Smooth muscle cell (in vitro differentiated cells): Measurements from ENCODE around the gene IGSF9. TPM values are rescaled to one million over a fixed set of nuclear protein-coding genes. Genes with fewer than 3 reads are reported as not detected.

ENCODE experiments used
- DNase-seq: peaks from one replicate; lab custom pipeline; 2025; ENCODE audit not compliant: unreplicated experiment; lab: John Stamatoyannopoulos, UW
- H2AFZ ChIP-seq: fragments of 200-600 bp; sonication (generic); 2 replicates; pipeline ENCODE4 v1.6.0; 2016; ENCODE audit warnings: antibody characterized with exemption, low read depth, mild to moderate bottlenecking
- H3F3A ChIP-seq: fragments of 200-600 bp; sonication (generic); 2 replicates; pipeline ENCODE4 v1.6.0; 2017; ENCODE audit warnings: antibody characterized with exemption, low read depth
- H3K27ac ChIP-seq: fragments of 200-600 bp; sonication (generic); 2 replicates; pipeline ENCODE4 v1.5.1; 2016; ENCODE audit warnings: low read depth, mild to moderate bottlenecking
- H3K27me3 ChIP-seq: fragments of 200-600 bp; sonication (generic); 2 replicates; pipeline ENCODE4 v1.6.1; 2016; ENCODE audit warnings: low read depth, mild to moderate bottlenecking
- H3K36me3 ChIP-seq: fragments of 200-600 bp; sonication (generic); 2 replicates; pipeline ENCODE4 v1.5.1; 2016; ENCODE audit warnings: low read depth
- H3K4me1 ChIP-seq: fragments of 200-600 bp; sonication (generic); 2 replicates; pipeline ENCODE4 v1.5.1; 2016; ENCODE audit warnings: low read depth
- H3K4me2 ChIP-seq: fragments of 200-600 bp; sonication (generic); 2 replicates; pipeline ENCODE4 v1.6.0; 2016; ENCODE audit warnings: mild to moderate bottlenecking
- H3K4me3 ChIP-seq: fragments of 200-600 bp; sonication (generic); 2 replicates; pipeline ENCODE4 v1.5.1; 2016; ENCODE audit warnings: mild to moderate bottlenecking
- H3K79me2 ChIP-seq: fragments of 200-600 bp; sonication (generic); 2 replicates; pipeline ENCODE4 v1.6.0; 2016; ENCODE audit warnings: low read depth, mild to moderate bottlenecking
- H3K9ac ChIP-seq: fragments of 200-600 bp; sonication (generic); 2 replicates; pipeline ENCODE4 v1.6.0; 2016; ENCODE audit warnings: low read depth
- H3K9me3 ChIP-seq: fragments of 200-600 bp; sonication (generic); replicated peaks from 2 replicates; pipeline ENCODE4 v1.5.1; 2016; ENCODE audit warnings: low read depth
- H4K20me1 ChIP-seq: fragments of 200-600 bp; sonication (generic); 2 replicates; pipeline ENCODE4 v1.6.0; 2016; ENCODE audit warnings: low read depth
- CTCF ChIP-seq: fragments of 200-600 bp; sonication (generic); IDR thresholded peaks from 2 replicates; pipeline ENCODE4 v1.5.1; 2017; ENCODE audit warnings: borderline replicate concordance, mild to moderate bottlenecking, antibody characterized with exemption; ENCODE audit not compliant: insufficient read depth, poor library complexity, severe bottlenecking
- WGBS: methylation state at CpG from one replicate; pipeline ENCODE4 v1.1.7; 2016; ENCODE audit warnings: low lambda C conversion rate; 5-methylcytosine and 5-hydroxymethylcytosine counted together
- polyA plus RNA-seq: library from polyadenylated mRNA; unstranded; fragments of >200 nt; fragmentation: Nextera tagmentation; extraction: Ambion mirVana; gene quantifications from 2 replicates; pipeline ENCODE4 v1.2.1, GENCODE V29; 2016
- total RNA-seq: library from RNA; depleted of rRNA; stranded (reverse); fragments of >200 nt; gene quantifications from 2 replicates; pipeline ENCODE4 v1.2.3, GENCODE V29; 2014

The IGSF9 gene
- total and polyA plus RNA-seq, 2 experiments from 2014 or later: 0.99 to 2.1 TPM

- H3K9ac ChIP-seq: no peak overlapping the region
These were observed 4.3 kb downstream of the IGSF9 start for GRCh38 chr1:159941141-159941540.

GRCh38 chr1:159940006-159940620 is 5.3 kb downstream of the IGSF9 start:
- TF ChIP-seq CTCF: no peak
- H3K4me3 ChIP-seq: no peak overlapping the region
- H3K27me3 ChIP-seq: peaks cover 6% of the 10 kb centered on the region
- no peaks in the 10 kb centered on the region for H3K79me2 ChIP-seq
- H3K4me2 ChIP-seq: no peak overlapping the region
- peaks cover 51% of the 10 kb centered on the region for H3K4me1 ChIP-seq
- no peak for DNase-seq
- no peaks in the 10 kb centered on the region for H3K36me3 ChIP-seq
- H2AFZ ChIP-seq: no peak overlapping the region
- H3K9me3 ChIP-seq: no peaks in the 10 kb centered on the region
- H3K27ac ChIP-seq: no peak overlapping the region
- WGBS: 94% methylated on average over 11 of the region's 11 CpGs
- no peaks in the 10 kb centered on the region for H4K20me1 ChIP-seq
- no peak overlapping the region for H3K9ac ChIP-seq
- H3F3A ChIP-seq: no peaks in the 10 kb centered on the region

More at GRCh38 chr1:159941141-159941540, 4.3 kb downstream of the IGSF9 start:
- Histone ChIP-seq H3K36me3 (no peaks in the 10 kb centered on the region), H3K4me3 (no peak overlapping the region), H3K27me3 (peaks cover 6% of the 10 kb centered on the region), H4K20me1 (no peaks in the 10 kb centered on the region), H3F3A (no peaks in the 10 kb centered on the region), H3K9me3 (no peaks in the 10 kb centered on the region), H2AFZ (no peak overlapping the region), H3K79me2 (no peaks in the 10 kb centered on the region), H3K4me2 (no peak overlapping the region), H3K27ac (no peak overlapping the region), H3K4me1 (peaks cover 52% of the 10 kb centered on the region)
- WGBS: 67% methylated on average over 5 of the region's 5 CpGs
- TF ChIP-seq CTCF: no peak
- DNase-seq: no peak

- no peak for TF ChIP-seq CTCF
- Histone ChIP-seq H2AFZ (no peak overlapping the region), H3K36me3 (no peaks in the 10 kb centered on the region), H3K9ac (no peak overlapping the region), H3K4me1 (peaks cover 46% of the 10 kb centered on the region), H3K27ac (no peak overlapping the region), H3F3A (no peaks in the 10 kb centered on the region), H3K4me3 (no peak overlapping the region), H3K79me2 (no peaks in the 10 kb centered on the region), H3K4me2 (no peak overlapping the region), H4K20me1 (no peaks in the 10 kb centered on the region), H3K9me3 (no peaks in the 10 kb centered on the region), H3K27me3 (peaks cover 4% of the 10 kb centered on the region)
- WGBS: 91% methylated on average over 3 of the region's 3 CpGs
- no peak for DNase-seq
These were observed 5.8 kb downstream of the IGSF9 start for GRCh38 chr1:159939678-159940002.
